Gastroesophageal sphincter (tissue), 4 donors: ENCODE data around the gene GPC3. TPM values are rescaled to one million over a fixed set of nuclear protein-coding genes. Genes with fewer than 3 reads are reported as not detected.
A peak's percentile ranks its signal among the peaks of the same experiment; 100 is the strongest.

Experiments
- ATAC-seq: fragments of 150-250 bp; one replicate; pipeline ENCODE4 v1.9.1; 2016; ENCODE audit warnings: mild to moderate bottlenecking, moderate library complexity
- H3K27ac ChIP-seq, 4 donors: fragments of 200-600 bp; sonication (generic) in 3 of 4; 1 replicate in 3 of 4; 2 replicates in 1 of 4; pipeline ENCODE4 v1.5.1; 2016 to 2019
- H3K27me3 ChIP-seq: fragments of 200-600 bp; sonication (generic); one replicate; pipeline ENCODE4 v1.5.1; 2019
- H3K36me3 ChIP-seq, 2 donors: fragments of 200-600 bp; sonication (generic); one replicate each; pipeline ENCODE4 v1.5.1; 2019; ENCODE audit warnings: control low read depth in 1 of 2
- H3K4me1 ChIP-seq, 3 donors: fragments of 200-600 bp; sonication (generic); 1 replicate in 2 of 3; 2 replicates in 1 of 3; pipeline ENCODE4 v1.5.1; 2016 to 2019; ENCODE audit warnings: control low read depth in 2 of 3
- H3K4me3 ChIP-seq, 2 donors: fragments of 200-600 bp; sonication (generic); one replicate each; pipeline ENCODE4 v1.5.1; 2019; ENCODE audit warnings: mild to moderate bottlenecking in 1 of 2, moderate library complexity in 1 of 2
- H3K9me3 ChIP-seq, 3 donors: fragments of 200-600 bp; sonication (generic); one replicate each; pipeline ENCODE4 v1.5.1; 2017 to 2019; ENCODE audit warnings: control low read depth in 2 of 3
- EP300 ChIP-seq: sonication (generic); formaldehyde crosslinking; IDR thresholded peaks from one replicate; pipeline ENCODE4 v1.6.1; 2017; ENCODE audit warnings: antibody characterized with exemption, mild to moderate bottlenecking
- POLR2A ChIP-seq, 2 donors: fragments of 450-650 bp; IDR thresholded peaks; one replicate each; pipeline ENCODE4 v1.6.1; 2017; ENCODE audit warnings: antibody characterized with exemption in 2 of 2, mild to moderate bottlenecking in 2 of 2, moderate library complexity in 1 of 2
- POLR2AphosphoS5 ChIP-seq: sonication (generic); formaldehyde crosslinking; IDR thresholded peaks from one replicate; pipeline ENCODE4 v1.6.1; 2017; ENCODE audit warnings: antibody characterized with exemption
- whole genome bisulfite sequencing, 2 donors: methylation state at CpG; one replicate each; pipeline ENCODE4 v1.1.5; 2018; ENCODE audit warnings: low coverage in 1 of 2; 5-methylcytosine and 5-hydroxymethylcytosine counted together
- small RNA-seq, 4 donors: library from RNA; depleted of rRNA; stranded (forward); fragments of <200 nt; gene quantifications; one replicate each; pipeline ENCODE3, GENCODE V24; 2016
- total RNA-seq, 4 donors: library from RNA; depleted of rRNA; stranded (reverse); fragments of >200 nt; gene quantifications; one replicate each; pipeline ENCODE4 v1.1.0, GENCODE V29; 2016
- TF ChIP-seq, protein P1 (sequence below), 4 experiments: fragments of 200-600 bp in 2 of 4; fragments of 450-650 bp in 2 of 4; sonication (generic) in 1 of 4; IDR thresholded peaks; one replicate each; pipeline ENCODE4 v1.5.1; 2017 to 2019; ENCODE audit warnings: antibody characterized with exemption in 4 of 4, mild to moderate bottlenecking in 2 of 4, moderate library complexity in 2 of 4

The GPC3 gene
- total RNA-seq, 4 donors from 2014 or later: 5.8 to 19.7 (median 14.9) TPM

DNA sequence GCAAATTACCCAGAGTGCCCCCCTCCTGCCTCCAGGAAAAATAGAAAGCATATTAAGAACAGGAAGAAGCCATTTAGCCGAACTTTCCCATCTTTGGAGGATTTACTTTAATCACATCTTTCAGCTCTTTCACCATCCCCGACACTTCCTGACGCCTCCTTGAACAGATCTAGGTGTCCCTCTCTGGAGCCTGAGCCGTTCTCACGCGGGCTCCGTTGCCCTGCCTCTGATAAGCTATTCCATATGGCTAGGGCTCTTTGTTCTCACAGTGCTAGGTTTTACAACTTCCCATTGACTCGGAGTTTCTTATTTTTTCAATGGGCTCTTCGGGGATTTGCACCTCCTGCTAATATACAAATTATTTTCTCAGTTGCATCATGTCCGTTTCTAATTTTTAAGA is 488.0 kb downstream of the GPC3 start:
- no peak for ATAC-seq
- Histone ChIP-seq H3K4me1 (peaks cover 0 to 31% (median 0%) of the 10 kb centered on the region in 3 donors), H3K9me3 (no peaks in the 10 kb centered on the region), H3K27me3 (no peaks in the 10 kb centered on the region), H3K36me3 (no peaks in the 10 kb centered on the region), H3K27ac (peak overlapping the region; percentile 2 to 88 (median 79)), H3K4me3 (no peak overlapping the region)
- 40 to 41% methylated on average over 2 to 9 of the region's 10 CpGs for WGBS, 2 donors
- TF ChIP-seq, protein P1, sequence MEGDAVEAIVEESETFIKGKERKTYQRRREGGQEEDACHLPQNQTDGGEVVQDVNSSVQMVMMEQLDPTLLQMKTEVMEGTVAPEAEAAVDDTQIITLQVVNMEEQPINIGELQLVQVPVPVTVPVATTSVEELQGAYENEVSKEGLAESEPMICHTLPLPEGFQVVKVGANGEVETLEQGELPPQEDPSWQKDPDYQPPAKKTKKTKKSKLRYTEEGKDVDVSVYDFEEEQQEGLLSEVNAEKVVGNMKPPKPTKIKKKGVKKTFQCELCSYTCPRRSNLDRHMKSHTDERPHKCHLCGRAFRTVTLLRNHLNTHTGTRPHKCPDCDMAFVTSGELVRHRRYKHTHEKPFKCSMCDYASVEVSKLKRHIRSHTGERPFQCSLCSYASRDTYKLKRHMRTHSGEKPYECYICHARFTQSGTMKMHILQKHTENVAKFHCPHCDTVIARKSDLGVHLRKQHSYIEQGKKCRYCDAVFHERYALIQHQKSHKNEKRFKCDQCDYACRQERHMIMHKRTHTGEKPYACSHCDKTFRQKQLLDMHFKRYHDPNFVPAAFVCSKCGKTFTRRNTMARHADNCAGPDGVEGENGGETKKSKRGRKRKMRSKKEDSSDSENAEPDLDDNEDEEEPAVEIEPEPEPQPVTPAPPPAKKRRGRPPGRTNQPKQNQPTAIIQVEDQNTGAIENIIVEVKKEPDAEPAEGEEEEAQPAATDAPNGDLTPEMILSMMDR (IDR thresholded peaks at IDR 0.05): no peak
- no peak for TF ChIP-seq POLR2A (IDR thresholded peaks at IDR 0.05)
- TF ChIP-seq EP300: no peak
- no peak for TF ChIP-seq POLR2AphosphoS5

DNA sequence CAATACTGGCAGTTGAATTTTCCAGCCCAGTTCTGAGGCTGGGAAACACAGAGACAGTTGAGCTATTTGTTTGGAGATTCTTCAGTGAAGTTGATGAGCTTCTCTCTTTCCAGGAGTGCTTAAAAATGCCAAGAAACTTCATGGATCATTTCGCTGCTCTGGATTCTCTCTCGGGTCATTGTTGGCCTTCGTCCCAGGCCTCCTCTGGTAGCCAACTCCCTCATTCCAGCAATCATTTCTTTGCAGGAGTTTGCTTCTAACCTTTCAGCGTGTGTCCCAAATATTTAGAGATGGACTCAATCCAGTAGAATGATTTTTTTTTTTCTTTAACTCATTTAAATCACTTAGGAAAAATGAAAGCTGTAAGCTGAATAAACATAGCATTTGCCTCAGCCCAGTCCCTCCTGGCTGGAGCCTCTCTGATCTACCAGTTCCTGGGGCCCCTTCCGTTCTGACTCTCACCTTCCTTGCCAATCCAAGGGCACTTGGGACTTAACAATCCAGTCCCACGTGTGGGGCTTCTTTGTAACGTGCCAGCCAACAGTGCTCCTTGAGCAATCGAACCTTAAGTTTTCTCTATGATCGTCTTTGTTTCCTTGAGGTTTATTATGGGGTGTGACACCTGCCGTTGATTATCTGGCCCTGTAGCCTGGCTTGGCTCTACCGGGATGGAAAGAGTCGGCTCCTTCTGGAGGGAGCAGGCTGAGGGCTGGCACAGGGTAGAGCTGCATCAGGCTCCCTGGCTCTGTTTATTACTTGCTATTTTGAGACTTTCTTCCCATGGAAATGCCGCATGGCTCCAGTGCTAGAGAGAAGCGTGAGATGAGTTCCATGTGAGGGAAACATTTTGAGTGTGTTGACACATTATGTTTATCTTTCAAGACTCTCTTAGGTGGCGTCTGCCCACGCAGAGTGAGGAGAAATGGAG is 489.7 kb downstream of the GPC3 start:
- peak; percentile 80 for TF ChIP-seq POLR2AphosphoS5
- TF ChIP-seq POLR2A (IDR thresholded peaks at IDR 0.05): no peak
- TF ChIP-seq, protein P1 (IDR thresholded peaks at IDR 0.05): no peak
- no peak for TF ChIP-seq EP300
- H3K27ac ChIP-seq: peak overlapping the region; percentile 75 to 88 (median 79)

DNA sequence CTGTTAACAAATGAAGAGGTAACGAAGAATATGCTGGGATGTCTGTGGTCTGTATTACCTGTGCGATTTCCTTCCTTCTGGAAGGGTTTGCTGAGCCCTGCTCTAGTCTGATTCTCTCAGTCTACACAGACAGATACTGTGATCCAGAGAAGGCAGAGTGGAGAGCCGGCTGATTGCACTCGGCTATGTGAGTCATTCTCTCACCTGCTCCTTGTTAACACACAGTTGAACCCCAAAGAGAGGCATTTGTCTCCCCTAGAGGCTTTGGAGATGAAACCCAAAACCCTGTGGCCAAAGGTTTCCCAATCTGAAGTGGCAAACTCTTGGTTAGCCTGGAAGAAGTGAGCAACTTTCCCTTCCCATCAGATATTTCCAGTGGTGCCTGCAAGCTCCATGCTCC is 492.0 kb downstream of the GPC3 start:
- ATAC-seq: no peak

More for the DNA sequence above, 489.7 kb downstream of the GPC3 start:
- H3K27me3 ChIP-seq: no peaks in the 10 kb centered on the region
- 8 to 10% methylated on average over 8 to 9 of the region's 16 CpGs for WGBS, 2 donors
- H3K36me3 ChIP-seq: no peaks in the 10 kb centered on the region
- H3K4me3 ChIP-seq: peak overlapping the region in 1 of 2 donors; percentile 19
- ATAC-seq: peak; percentile 80
- peaks cover 0 to 31% (median 0%) of the 10 kb centered on the region in 3 donors for H3K4me1 ChIP-seq
- H3K9me3 ChIP-seq: no peaks in the 10 kb centered on the region

DNA sequence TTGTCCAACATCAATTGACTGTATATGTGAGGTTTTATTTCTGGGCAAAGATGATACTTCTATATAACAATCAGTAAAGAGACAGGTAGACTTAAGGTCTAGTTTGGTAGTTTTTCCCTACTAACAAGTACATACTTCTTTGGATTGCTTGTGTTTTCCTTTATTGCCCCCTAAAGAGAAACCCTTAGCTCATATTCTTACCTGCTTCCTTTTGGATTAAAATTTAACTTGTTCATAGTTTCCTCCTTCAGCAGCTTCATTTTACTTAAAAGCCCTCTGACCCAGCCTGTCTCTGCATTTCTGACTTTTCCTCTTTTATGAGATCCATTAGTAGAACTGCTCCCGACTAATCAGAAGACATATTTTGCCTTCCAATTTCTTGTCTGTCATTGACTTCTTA is 494.4 kb downstream of the GPC3 start:
- Histone ChIP-seq H3K9me3 (no peaks in the 10 kb centered on the region), H3K27ac (no peak overlapping the region), H3K27me3 (no peaks in the 10 kb centered on the region), H3K4me1 (peaks cover 0 to 21% (median 0%) of the 10 kb centered on the region in 3 donors), H3K36me3 (no peaks in the 10 kb centered on the region), H3K4me3 (no peak overlapping the region)
- no peak for ATAC-seq
- TF ChIP-seq, protein P1 (IDR thresholded peaks at IDR 0.05): no peak
- TF ChIP-seq POLR2A (IDR thresholded peaks at IDR 0.05): no peak
- TF ChIP-seq EP300: no peak
- no peak for TF ChIP-seq POLR2AphosphoS5
- 57% methylated on average over 1 of the region's 1 CpG; no CpG with 5 or more reads in 1 of the 2 donors for WGBS, 2 donors

More for the DNA sequence above, 492.0 kb downstream of the GPC3 start:
- H3K4me1 ChIP-seq: peaks cover 0 to 31% (median 0%) of the 10 kb centered on the region in 3 donors
- WGBS, 2 donors: 57 to 70% methylated on average over 1 to 2 of the region's 4 CpGs
- no peak for TF ChIP-seq POLR2AphosphoS5
- TF ChIP-seq EP300: no peak
- TF ChIP-seq, protein P1 (IDR thresholded peaks at IDR 0.05): no peak
- TF ChIP-seq POLR2A (IDR thresholded peaks at IDR 0.05): no peak
- peak overlapping the region in 3 of 4 donors; percentile 22 to 79 (median 27) for H3K27ac ChIP-seq
- H3K27me3 ChIP-seq: no peaks in the 10 kb centered on the region
- no peaks in the 10 kb centered on the region for H3K36me3 ChIP-seq
- no peak overlapping the region for H3K4me3 ChIP-seq
- H3K9me3 ChIP-seq: no peaks in the 10 kb centered on the region

Small RNA genes lying within 50 kb of the gene (small RNA-seq; reads per million reads assigned to genes)
- 0 reads per million in 4 donors for gene RNU6-203P
